BJ (cell line): ENCODE data around the gene TM4SF4. TPM values are rescaled to one million over a fixed set of nuclear protein-coding genes. Genes with fewer than 3 reads are reported as not detected.

Experiments used
- CTCF ChIA-PET: fragments of 350-600 bp; formaldehyde crosslinking; extraction: SDS; loops from one replicate; lab custom pipeline; 2021; ENCODE audit warnings: antibody characterized with exemption, inconsistent platforms; lab: Yijun Ruan, JAX
- POLR2A ChIA-PET: fragments of 300-600 bp; sonication (Branson Sonifier 250); formaldehyde crosslinking; extraction: SDS; loops from one replicate; lab custom pipeline; 2021; ENCODE audit warnings: antibody characterized with exemption; lab: Charles Lee
- DNase-seq: peaks from one replicate; pipeline ENCODE4 v3.0.0-alpha.2; 2011; ENCODE audit warnings: low read depth
- H3K27me3 ChIP-seq: 2 replicates; pipeline ENCODE4 v1.6.0; 2011; ENCODE audit warnings: low read length; ENCODE audit not compliant: control insufficient read depth, insufficient read depth
- H3K36me3 ChIP-seq: 2 replicates; pipeline ENCODE4 v1.5.1; 2011; ENCODE audit warnings: low read length; ENCODE audit not compliant: control insufficient read depth, insufficient read depth
- H3K4me3 ChIP-seq: 2 replicates; pipeline ENCODE4 v1.5.1; 2011; ENCODE audit warnings: low read depth, mild to moderate bottlenecking, control low read depth, low read length
- polyA plus RNA-seq: library from polyadenylated mRNA; depleted of rRNA; stranded (reverse); fragments of >200 nt; gene quantifications from 2 replicates; pipeline ENCODE4 v1.2.3, GENCODE V29; 2011
- TF ChIP-seq, protein P1 (sequence below): IDR thresholded peaks from 2 replicates; pipeline ENCODE4 v1.5.1; 2011; ENCODE audit warnings: low read depth, mild to moderate bottlenecking, control low read depth, inconsistent platforms, low read length, moderate library complexity; ENCODE audit not compliant: insufficient read depth

TM4SF4 gene
- polyA plus RNA-seq, 1 experiment: 0.42 TPM

DNA sequence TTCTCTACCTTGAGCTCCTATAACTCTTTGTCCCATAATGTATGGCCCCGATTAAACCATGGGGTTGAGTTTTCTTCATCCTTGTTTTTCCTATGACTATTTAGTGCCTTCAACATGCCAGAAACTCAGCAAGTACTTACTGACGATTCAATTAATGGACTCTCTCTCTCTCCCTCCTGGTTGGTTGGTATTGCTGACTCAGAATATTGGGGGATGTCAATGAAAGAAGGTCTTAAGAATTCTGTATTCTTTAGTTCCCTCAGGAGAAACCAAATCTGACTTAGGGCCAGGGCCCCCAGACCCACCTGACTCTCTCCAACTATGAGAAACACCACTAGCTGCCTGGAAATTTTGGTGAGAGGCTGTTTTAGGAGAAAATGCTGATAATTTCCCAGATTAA, 40.8 kb downstream of the TM4SF4 start:
- no peak for DNase-seq
- TF ChIP-seq, protein P1, sequence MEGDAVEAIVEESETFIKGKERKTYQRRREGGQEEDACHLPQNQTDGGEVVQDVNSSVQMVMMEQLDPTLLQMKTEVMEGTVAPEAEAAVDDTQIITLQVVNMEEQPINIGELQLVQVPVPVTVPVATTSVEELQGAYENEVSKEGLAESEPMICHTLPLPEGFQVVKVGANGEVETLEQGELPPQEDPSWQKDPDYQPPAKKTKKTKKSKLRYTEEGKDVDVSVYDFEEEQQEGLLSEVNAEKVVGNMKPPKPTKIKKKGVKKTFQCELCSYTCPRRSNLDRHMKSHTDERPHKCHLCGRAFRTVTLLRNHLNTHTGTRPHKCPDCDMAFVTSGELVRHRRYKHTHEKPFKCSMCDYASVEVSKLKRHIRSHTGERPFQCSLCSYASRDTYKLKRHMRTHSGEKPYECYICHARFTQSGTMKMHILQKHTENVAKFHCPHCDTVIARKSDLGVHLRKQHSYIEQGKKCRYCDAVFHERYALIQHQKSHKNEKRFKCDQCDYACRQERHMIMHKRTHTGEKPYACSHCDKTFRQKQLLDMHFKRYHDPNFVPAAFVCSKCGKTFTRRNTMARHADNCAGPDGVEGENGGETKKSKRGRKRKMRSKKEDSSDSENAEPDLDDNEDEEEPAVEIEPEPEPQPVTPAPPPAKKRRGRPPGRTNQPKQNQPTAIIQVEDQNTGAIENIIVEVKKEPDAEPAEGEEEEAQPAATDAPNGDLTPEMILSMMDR: no peak
- ChIA-PET CTCF (interaction anchor here (1.1 to 3.6 kb wide), 4 partner anchors 23 to 293 kb away, joined by 3 to 24 read pairs (median 8); no protein-coding TSS in a partner anchor), POLR2A (no interaction called here)
- Histone ChIP-seq H3K4me3 (no peak overlapping the region), H3K36me3 (peaks cover 3% of the 10 kb centered on the region), H3K27me3 (no peaks in the 10 kb centered on the region)

DNA sequence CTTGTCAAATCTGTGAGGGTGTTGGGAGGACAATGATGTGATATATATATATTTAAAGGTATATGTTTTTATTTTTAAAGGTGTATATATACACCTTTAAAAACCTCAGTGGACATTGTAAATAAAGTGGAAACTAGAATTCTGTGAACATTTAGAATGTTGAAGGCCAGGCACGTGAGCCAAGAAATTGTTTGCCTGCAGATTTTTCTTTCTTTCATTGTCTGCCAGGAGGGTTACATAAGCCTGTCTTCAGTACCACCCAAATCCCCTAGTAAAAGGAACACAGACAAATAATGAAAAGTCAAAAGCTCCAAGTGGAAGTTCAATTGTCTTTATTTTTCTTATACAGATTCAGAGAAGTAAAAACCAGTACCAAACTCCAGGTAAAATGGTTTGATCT, 42.4 kb downstream of the TM4SF4 start:
- no peak for DNase-seq
- CTCF ChIA-PET: interaction anchor here (1.4 kb wide), 1 partner anchor 254 kb away, joined by 4 read pairs; no protein-coding TSS in a partner anchor
- POLR2A ChIA-PET: no interaction called here
- peaks cover 4% of the 10 kb centered on the region for H3K36me3 ChIP-seq
- no peak overlapping the region for H3K4me3 ChIP-seq
- no peaks in the 10 kb centered on the region for H3K27me3 ChIP-seq
- TF ChIP-seq, protein P1: no peak

DNA sequence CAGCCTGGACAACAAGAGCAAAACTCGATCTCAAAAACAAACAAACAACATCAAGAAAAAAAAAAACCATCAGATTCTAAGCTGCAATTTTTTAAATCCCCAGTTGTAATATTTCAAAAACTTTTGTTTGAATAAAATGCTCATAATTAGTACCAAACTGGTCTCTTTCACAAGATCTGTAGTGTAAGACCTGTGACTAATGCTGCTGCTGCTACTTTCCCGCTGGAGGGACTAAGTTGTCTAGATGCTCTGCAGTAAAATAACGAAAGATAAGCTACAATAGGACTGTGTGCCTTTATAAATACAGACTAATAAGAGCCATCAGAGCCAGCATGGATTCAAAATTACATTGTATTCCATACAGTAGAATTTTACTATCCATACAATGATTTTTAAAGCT, 45.4 kb downstream of the TM4SF4 start:
- TF ChIP-seq, protein P1: no peak
- ChIA-PET POLR2A (no interaction called here), CTCF (interaction anchor here (0.7 to 1.7 kb wide), 5 partner anchors 14 to 288 kb away, joined by 3 to 5 read pairs (median 3); partner anchors contain the start of gene WWTR1)
- Histone ChIP-seq H3K27me3 (no peaks in the 10 kb centered on the region), H3K4me3 (no peak overlapping the region), H3K36me3 (peaks cover 10% of the 10 kb centered on the region)
- no peak for DNase-seq

DNA sequence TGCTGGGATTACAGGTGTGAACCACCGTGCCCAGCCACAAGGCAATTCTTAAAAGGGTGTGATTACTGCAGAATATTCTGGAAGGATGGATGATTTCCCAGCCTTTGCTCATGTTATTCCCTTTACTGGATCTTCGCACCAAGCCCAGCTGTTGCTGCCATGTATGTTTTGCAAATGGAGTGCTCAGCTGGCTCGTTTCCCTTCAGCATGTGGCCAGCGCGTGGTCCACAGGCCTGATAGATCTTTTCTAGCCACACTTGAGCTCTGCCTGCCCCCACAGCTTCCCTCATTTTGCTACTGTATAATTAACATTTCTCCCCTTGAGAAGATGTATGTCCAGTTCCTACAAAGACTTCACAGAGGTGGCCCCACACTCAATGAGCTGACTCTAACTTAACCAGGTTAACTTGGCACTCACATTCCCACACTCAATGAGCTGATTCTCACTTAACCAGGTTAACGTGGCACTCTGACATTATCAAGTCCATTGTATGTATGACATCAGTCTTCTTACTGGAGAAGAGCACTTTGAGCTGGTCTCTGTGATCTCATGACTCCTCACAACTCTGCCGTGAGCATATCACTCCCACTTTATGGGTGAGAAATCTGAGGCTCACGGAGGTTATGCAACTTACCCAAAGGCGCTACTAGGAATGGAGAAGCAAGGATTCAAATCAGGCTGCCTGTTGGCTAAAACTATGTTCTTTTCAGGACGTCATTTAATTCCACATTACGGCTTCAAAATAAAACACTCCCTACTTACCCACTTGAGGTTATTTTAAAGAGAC, 49.2 kb downstream of the TM4SF4 start:
- DNase-seq: no peak
- H3K4me3 ChIP-seq: no peak overlapping the region
- TF ChIP-seq, protein P1: no peak
- POLR2A ChIA-PET: no interaction called here
- CTCF ChIA-PET: interaction anchor here (0.8 to 2.4 kb wide), 6 partner anchors 11 to 249 kb away, joined by 3 to 9 read pairs (median 6); no protein-coding TSS in a partner anchor
- H3K27me3 ChIP-seq: no peaks in the 10 kb centered on the region
- peaks cover 11% of the 10 kb centered on the region for H3K36me3 ChIP-seq

DNA sequence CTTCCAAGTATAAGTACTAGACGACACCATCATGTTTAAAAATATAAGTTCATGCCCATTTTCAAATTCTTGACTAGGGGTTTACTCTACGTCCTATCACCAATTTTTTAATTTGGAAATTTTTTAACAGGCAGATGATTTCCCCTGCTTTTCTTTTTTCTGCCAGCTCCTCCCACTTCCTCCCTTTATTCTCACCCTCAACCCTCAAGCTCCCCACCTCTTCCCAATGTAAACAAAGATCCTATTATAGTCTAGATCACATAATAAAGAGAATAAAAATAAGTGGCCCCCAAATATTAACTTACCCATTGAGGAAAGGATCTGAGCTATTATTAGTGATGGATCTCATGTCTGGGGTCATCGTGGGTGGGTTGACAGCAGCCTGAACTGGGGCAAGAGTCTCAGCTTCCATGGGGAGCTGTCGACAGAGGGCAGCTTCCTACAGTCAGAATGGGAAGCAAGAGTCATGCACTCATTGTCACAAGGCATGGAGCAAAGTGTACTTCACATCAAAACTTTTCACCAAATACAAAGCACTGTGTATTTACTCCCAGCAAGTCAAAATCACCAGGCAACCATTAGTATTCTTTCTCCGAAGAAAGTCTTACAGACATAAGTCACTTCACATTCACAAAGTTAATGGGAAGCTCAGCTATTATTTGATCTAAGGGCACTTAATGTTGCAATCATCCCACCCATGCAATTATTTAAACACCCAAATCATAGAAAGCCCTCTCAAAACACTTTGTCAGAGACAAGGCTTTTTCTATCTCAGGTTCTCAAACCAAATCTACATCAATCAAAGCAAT, 53.2 kb downstream of the TM4SF4 start:
- ChIA-PET POLR2A (no interaction called here), CTCF (interaction anchor here (0.7 to 1.5 kb wide), 5 partner anchors 14 to 280 kb away, joined by 3 to 7 read pairs (median 4); no protein-coding TSS in a partner anchor)

More for the DNA sequence above, 53.2 kb downstream of the TM4SF4 start:
- peaks cover 11% of the 10 kb centered on the region for H3K36me3 ChIP-seq
- H3K4me3 ChIP-seq: no peak overlapping the region
- TF ChIP-seq, protein P1: peak; percentile 31
- no peak for DNase-seq
- no peaks in the 10 kb centered on the region for H3K27me3 ChIP-seq
